IPS-NIHi7 (cell line): ENCODE results near the gene TMPRSS13.

ENCODE experiments used
- DNase-seq: peaks from one replicate; pipeline ENCODE4 v3.0.0; 2012; ENCODE audit warnings: mixed read lengths; ENCODE audit errors: extremely low spot score

TMPRSS13 gene

DNA sequence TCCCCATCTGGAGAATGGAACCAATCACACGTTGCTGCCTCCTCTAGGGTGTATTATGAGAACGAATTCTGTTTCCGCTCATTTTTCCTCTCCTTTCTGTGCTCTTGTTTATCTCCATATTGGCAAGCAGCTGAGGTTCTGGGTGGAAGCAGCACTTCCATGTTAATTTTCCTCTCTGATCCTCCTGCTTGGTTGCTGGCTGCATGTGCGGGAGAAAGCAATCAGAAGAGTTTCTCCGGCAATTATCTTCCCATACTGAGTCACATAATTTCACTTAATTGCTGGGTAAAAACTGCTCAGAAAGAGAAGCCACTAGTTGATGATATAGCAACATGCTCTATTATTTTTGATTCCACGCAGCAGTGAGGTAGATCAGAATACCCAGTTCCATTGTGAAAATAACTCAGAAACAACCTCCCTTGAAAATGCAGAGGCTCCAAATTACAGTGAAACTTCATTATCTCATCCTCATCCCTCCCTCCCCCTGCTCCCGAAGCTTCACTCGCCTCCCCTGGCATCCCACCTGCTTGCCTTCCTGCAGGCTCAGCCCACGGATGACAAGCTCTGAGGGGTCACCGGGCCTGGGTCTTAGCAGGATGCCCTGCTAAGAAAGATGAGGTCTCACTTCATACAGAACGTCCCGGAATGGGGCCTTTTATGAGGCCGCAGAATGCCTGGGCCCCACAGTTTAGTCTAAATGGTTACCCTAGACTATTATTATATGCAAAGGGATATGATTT lies 73.1 kb downstream of the TMPRSS13 start:
- DNase-seq: no peak

DNA sequence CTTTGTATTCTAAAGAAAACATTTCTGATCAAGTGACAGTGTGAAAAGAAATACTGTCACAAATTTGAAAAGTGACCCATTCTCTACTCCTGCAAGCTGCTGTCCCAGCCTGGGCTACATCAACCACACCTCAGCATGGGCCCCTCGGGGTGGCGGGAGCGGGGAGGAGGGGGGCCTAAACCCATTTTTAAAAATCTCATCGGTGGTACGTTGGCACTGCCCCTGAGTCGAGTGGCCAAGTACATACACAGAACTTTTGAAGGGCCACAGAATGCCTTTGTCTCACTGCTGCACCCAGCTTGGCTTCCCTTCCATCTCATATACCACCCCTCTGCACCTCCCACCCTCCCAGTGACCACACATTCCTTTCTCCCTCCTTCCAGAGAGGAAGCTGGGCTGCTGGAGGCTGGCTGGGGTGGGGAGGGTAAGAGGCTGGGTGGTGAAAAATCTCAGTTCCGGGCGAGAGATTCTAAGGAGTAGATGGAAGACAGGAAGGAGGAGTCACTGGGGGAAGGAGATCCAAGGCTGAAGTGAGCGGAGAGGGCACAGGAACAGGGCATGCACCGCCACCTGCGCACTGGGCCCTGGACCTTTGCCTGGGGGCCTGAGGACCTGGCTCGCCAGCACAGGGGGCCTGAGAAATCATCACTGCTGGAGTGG lies 73.9 kb downstream of the TMPRSS13 start:
- DNase-seq: no peak

DNA sequence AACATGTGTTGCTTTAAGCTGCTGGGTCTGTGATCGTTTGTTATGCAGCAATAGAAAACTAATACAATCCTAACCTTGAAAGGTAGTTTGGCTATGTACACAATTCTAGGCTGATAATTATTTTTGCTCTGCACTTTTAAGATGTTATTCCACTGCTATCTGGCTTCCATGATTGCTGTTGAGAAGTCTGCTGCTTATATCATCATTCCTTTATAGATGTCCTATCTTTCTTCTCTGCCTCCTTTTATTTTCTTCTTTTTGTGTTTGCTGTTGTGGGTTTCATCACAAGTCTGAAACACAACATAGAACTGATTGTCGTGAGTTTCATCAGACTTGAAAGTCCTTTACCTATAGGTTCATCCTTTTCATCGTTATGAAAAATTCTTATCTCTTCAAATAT lies 76.9 kb downstream of the TMPRSS13 start:
- no peak for DNase-seq

DNA sequence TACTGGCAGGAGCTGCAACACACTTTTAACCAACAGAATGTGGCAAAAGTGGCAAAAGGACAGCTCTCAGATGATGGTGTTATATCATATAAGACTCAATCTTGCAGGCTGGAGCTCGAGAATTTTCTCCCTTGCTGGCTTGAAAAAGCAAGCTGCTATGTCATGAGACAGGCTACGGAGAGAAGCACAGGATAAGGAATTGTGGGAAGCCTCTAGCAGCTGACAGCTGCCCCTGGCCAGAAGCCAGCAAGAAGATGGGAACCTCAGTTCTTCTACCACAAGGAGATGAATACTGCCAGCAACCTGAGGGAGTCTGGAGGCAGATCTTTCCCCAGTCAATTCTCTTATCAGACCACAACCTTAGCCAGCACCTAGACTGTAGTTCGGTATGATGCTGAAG lies 77.3 kb downstream of the TMPRSS13 start:
- no peak for DNase-seq

DNA sequence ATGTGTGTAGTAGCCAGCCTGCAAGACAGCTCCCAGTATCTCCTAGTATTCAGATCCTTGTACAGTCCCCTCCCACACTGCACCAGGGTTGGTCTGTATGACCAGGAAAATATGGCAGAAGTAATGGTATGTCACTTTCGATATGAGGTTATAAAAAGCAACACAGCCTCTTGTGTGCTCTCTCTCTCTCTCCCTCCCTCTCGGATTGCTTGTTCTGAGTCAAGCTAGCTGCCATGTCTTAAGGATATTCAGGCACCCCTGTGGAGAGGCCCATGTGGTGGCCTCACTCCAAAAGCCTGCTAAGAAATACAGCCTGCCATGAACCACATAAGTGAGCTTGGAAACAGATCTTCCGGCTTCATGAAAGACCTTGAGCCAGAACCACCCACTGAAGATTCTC lies 78.1 kb downstream of the TMPRSS13 start:
- no peak for DNase-seq
